GM18526 (cell line): Measurements from ENCODE around the gene RYK.

Experiments
- POLR2A ChIP-seq: IDR thresholded peaks from 3 replicates; pipeline ENCODE4 v1.6.1; 2011; ENCODE audit not compliant: insufficient read length; ENCODE audit errors: extremely low read depth

The RYK gene

DNA sequence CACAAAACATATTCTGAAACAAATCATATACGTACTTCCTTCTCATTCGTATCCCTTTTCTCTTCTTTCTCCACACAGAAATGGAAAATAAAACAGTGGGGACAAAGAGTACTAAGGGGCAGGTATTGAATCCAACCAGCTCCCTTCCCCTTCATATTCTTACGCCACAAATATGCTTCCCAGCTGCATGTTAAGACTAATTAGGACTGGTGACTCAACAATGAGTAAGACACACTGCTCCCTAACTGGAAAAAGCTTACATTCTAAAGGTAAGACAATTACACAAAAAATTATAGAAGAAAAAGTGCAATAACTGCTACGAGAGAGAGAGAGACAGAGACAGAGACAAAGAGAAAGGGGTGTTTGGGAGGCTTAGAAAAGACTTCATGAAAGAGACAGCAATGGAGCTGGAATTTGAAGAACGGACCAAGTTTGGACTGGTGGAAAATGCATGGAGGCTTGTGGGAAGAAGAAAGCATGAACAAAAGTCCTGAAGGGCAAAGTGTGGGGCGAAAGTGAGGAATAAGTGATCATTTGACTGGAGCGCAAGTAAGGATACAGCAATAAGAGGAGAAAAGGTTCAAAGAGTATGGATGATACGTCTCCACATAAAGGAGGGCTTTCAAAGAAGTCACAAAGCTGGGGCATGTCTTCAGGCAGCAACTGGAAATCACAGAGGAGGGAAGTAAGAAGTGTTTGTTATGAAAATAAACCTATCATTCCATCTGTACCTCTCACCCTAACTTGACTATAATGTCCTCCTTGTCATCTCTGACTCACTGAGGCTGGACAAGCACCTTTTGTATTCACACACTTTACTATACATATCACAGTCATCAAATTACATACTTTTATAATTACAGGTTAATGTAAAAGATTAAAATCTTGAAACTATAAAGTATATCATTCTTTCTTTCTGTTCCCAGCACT lies 49.2 kb downstream of the RYK start:
- TF ChIP-seq POLR2A = no peak

DNA sequence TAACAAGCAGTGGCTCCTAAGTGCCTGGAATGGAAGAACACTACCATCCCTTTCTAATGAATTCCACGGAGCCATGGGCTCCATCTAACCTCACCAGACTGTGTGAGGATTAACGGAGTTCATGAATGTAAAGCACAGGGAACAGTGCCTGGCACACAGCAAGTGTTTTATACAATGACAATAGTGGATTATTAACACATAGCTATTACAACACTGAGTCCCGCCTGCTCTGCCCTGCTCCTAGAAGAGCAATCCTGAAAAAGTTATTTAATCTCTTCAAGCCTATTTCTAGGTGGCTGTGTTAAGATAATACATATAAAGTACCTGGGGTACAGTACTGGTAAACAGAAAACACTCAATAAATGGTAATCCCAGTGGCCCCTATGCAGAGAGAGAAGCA lies 51.4 kb downstream of the RYK start:
- no peak for TF ChIP-seq POLR2A

DNA sequence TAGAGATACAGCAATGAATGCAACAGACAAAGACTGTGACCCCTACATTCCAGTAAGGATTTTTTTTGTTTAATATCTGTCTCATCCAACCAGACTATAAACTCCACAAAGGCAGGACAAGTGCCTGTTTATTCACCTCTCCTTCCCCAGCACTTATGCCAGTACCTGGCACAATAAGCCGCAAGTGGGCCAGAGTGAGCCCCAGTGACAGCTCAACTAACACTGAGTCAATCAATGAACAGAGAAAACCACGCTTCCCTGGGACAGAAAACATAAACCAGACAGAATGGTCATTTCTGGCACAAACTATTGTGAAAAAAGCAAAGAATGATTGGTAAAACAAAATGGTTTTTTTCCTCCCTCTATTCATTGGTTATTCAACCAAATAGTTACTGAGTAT lies 52.2 kb downstream of the RYK start:
- no peak for TF ChIP-seq POLR2A

DNA sequence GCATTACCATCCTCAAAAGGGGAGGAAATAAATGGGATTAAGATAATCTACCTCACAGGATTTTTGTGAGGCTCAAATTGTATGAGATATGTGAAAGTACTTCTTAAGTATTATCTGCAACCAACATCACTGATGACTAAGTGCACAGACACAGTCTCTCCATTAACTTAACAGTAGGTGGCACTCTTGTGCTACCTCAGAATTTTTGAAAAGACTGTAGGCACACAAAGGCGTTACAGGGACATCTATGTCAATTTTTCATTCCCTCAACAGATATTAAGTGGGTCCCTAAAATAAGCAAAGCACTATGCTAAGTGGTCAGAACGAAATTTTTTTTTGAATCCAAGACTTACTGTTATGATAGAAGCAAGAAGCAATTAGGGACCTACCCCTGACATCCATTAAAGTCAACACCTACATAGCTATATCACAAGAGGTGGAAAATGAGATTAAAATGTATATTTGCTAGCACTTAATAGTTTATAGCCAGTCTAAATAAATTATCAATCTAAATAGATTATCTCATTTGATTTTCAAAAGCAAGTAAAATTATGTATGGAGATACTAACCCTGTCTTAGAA lies 52.9 kb downstream of the RYK start:
- no peak for TF ChIP-seq POLR2A

DNA sequence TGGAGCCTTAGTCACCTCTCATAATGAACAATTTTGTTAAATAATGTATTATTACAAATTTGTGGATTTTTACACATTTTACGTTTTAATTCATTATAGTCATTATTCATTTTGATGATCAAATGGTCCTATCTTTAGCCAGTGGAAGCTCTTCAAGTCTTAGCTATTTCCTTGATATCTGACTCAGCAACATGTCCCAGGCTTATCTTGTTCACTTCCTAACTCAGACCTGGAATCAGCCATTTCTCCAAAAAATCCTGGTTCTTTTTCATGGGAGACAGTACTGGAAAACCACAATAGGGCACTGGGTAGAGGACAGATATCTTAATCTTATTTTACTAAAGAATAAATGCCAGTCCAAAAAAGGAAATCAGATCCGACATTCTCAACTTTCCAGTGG lies 56.4 kb downstream of the RYK start:
- no peak for TF ChIP-seq POLR2A

- TF ChIP-seq POLR2A = no peak
Measured at GRCh38 chr3:134190250-134190649, 60.4 kb downstream of the RYK start.

DNA sequence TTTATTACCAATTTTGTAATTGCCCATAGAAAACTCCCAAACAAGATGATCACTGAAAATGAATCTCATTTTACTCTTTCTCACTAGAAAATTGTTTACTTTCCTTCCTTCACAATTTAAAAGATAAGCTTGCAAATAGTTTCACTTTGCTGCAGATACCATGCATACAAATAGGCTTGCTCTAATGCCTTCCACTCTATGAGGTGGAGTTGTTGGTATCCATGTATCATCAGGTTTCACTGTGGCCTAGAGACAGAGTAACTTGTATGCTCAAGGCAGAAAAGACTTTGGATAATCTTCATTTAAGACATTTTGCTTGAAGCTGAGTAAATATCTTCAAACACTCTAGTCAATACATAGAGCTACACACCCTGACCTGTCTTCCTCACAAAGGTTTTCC lies 60.8 kb downstream of the RYK start:
- TF ChIP-seq POLR2A = no peak

- no peak for TF ChIP-seq POLR2A
Measured at GRCh38 chr3:134186391-134186790, 64.3 kb downstream of the RYK start.

- no peak for TF ChIP-seq POLR2A
Measured at GRCh38 chr3:134180761-134181160, 69.9 kb downstream of the RYK start.

GRCh38 chr3:134179508-134179907 lies 71.2 kb downstream of the RYK start:
- TF ChIP-seq POLR2A = no peak

- TF ChIP-seq POLR2A = no peak
Measured at GRCh38 chr3:134163096-134163495, 87.6 kb downstream of the RYK start.

- TF ChIP-seq POLR2A = no peak
Measured at GRCh38 chr3:134161898-134162615, 88.6 kb downstream of the RYK start.

DNA sequence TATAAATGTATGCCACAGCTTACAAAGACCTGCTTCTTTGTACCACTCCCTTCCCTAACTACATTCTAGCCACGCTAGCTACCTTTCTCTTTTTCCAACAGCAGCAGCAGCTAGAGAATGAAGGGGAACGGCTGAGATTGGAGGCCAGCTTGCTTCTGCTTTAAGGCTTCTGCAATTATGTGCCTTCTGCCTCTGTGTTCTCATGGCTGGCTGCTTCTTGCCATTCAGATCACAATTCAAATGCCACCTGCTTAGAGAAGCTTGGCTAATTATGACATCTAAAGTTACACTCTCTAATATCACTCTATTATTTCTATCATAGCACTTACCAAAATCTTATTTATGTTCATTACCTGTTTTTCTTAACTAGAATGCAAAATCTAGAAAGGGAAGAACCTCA lies 95.2 kb downstream of the RYK start:
- no peak for TF ChIP-seq POLR2A

DNA sequence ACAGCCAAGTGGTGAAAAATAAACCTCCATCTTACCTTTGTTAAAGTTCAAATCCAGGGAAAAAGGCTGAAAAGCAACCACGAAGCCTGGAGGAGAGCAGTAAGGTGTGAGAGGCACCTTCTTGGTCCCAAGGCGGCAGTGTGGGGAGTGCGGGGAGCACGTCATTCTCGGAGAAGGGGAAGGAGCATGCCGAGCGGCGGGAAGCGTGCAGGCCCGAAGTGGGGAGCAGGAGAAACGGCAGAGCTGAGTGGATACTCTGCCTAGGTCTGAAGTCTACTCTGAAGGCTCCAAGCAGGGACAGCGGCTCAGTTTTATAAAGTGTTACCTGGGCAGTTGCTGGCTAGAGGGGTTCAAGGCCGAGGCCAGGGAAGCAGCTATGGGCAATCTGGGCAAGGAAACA lies 96.9 kb downstream of the RYK start:
- no peak for TF ChIP-seq POLR2A

- TF ChIP-seq POLR2A = no peak
Measured at GRCh38 chr3:134150476-134150875, 100.2 kb downstream of the RYK start.

DNA sequence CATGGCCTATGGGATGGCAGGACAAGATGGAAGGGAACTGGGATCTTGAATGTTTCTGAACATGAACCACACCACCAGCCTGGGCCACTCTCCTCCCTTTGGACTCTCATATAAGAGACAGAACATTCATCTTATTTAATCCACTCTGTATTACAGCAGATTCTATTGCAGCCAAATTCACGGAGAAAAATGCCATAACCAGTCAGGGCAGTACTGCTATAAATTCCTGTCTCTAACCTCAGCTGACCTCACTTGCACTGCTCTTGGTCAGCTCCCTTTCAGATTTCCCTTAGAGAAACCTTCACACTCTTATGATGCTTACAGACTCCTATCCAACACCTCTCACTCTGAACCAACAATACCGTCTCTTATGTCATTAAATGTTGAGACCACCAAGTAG lies 101.4 kb downstream of the RYK start:
- no peak for TF ChIP-seq POLR2A

GRCh38 chr3:134148534-134148933 lies 102.1 kb downstream of the RYK start:
- no peak for TF ChIP-seq POLR2A

GRCh38 chr3:134147411-134147810 lies 103.2 kb downstream of the RYK start:
- no peak for TF ChIP-seq POLR2A
